ENCODE measurements around the gene RHOT2.
A peak's percentile ranks its signal among the peaks of the same experiment; 100 is the strongest.

RHOT2 gene

GRCh38 chr16:716768-717325 lies 48.9 kb downstream of the RHOT2 start:
- no peak overlapping the region for H3K27ac ChIP-seq
- H3K4me3 ChIP-seq: peak overlapping the region; percentile 85
- DNase-seq (ENCODE audit: low spot score): no peak
- TF ChIP-seq CTCF (IDR thresholded peaks at IDR 0.05): no peak

GRCh38 chr16:717450-718245 lies 49.7 kb downstream of the RHOT2 start:
- H3K4me3 ChIP-seq: no peak overlapping the region
- no peak for DNase-seq (ENCODE audit: low spot score)
- H3K27ac ChIP-seq: no peak overlapping the region
- no peak for TF ChIP-seq CTCF (IDR thresholded peaks at IDR 0.05)

GRCh38 chr16:718389-718788 lies 50.5 kb downstream of the RHOT2 start:
- TF ChIP-seq CTCF (IDR thresholded peaks at IDR 0.05): no peak
- DNase-seq (ENCODE audit: low spot score): no peak
- Histone ChIP-seq H3K27ac (no peak overlapping the region), H3K4me3 (no peak overlapping the region)

GRCh38 chr16:718922-719321 lies 51.0 kb downstream of the RHOT2 start:
- H3K27ac ChIP-seq: no peak overlapping the region
- no peak overlapping the region for H3K4me3 ChIP-seq
- no peak for TF ChIP-seq CTCF (IDR thresholded peaks at IDR 0.05)
- no peak for DNase-seq (ENCODE audit: low spot score)

- Histone ChIP-seq H3K4me3 (peak overlapping the region; percentile 95), H3K27ac (peak overlapping the region; percentile 68 to 93)
- TF ChIP-seq CTCF (IDR thresholded peaks at IDR 0.05): no peak
- DNase-seq (ENCODE audit: low spot score): no peak
Measured at GRCh38 chr16:719815-720446, 52.0 kb downstream of the RHOT2 start.

GRCh38 chr16:720447-720989 lies 52.6 kb downstream of the RHOT2 start:
- no peak for TF ChIP-seq CTCF (IDR thresholded peaks at IDR 0.05)
- H3K4me3 ChIP-seq: peak overlapping the region; percentile 95
- DNase-seq (ENCODE audit: low spot score): no peak
- H3K27ac ChIP-seq: peak overlapping the region; percentile 68 to 93

Measured in coronary artery (tissue), 2 donors.